Panc1 (cell line): Measurements from ENCODE around the gene LRBA. TPM values are rescaled to one million over a fixed set of nuclear protein-coding genes. Genes with fewer than 3 reads are reported as not detected.

Experiments used
- ATAC-seq: fragments of 200-7000 bp; cut with Tn5 transposase; 2 replicates; pipeline ENCODE4 v1.9.1; 2020; ENCODE audit warnings: mild to moderate bottlenecking, moderate library complexity
- BruUV-seq: library from RNA; stranded (reverse); fragments of 400-500 nt; replicated peaks from 2 replicates; lab custom pipeline; 2021; lab: Mats Ljungman, UMichigan
- CTCF ChIA-PET: fragments of 300-600 bp; sonication (Branson Sonifier 250); formaldehyde crosslinking; loops from one replicate; lab custom pipeline; 2022; ENCODE audit warnings: antibody characterized with exemption; lab: Charles Lee
- POLR2A ChIA-PET: fragments of 300-600 bp; sonication (Branson Sonifier 250); formaldehyde crosslinking; loops from one replicate; lab custom pipeline; 2022; ENCODE audit warnings: antibody characterized with exemption; lab: Charles Lee
- DNase-seq: peaks from one replicate; pipeline ENCODE4 v3.0.0-alpha.2; 2010; ENCODE audit warnings: low read depth, low spot score
- H3K27ac ChIP-seq: 2 replicates; pipeline ENCODE4 v1.5.1; 2011; ENCODE audit warnings: mild to moderate bottlenecking, low read length, inconsistent platforms
- H3K27me3 ChIP-seq: fragments of 200-500 bp; sonication (Bioruptor generic); 2 replicates; pipeline ENCODE4 v1.6.0; 2014; ENCODE audit warnings: low read length, inconsistent platforms; ENCODE audit not compliant: control insufficient read depth, insufficient read depth
- H3K36me3 ChIP-seq: fragments of 200-500 bp; sonication (Bioruptor generic); 2 replicates; pipeline ENCODE4 v1.5.1; 2014; ENCODE audit warnings: inconsistent platforms, mild to moderate bottlenecking, low read length, moderate library complexity; ENCODE audit not compliant: control insufficient read depth, insufficient read depth
- H3K4me1 ChIP-seq: 2 replicates; pipeline ENCODE4 v1.5.1; 2011; ENCODE audit warnings: inconsistent platforms, mild to moderate bottlenecking, low read length, moderate library complexity; ENCODE audit not compliant: control insufficient read depth, insufficient read depth
- H3K4me3 ChIP-seq, 2 experiments: 2 replicates each; pipeline ENCODE4 v1.5.1; 2011 to 2012; ENCODE audit warnings: low read depth in 2 of 2, low read length in 2 of 2, mild to moderate bottlenecking in 2 of 2, inconsistent platforms in 1 of 2, moderate library complexity in 1 of 2
- H3K9me3 ChIP-seq: fragments of 200-500 bp; sonication (Bioruptor generic); 2 replicates; pipeline ENCODE4 v1.5.1; 2014; ENCODE audit warnings: low read depth, mild to moderate bottlenecking, inconsistent platforms, low read length, moderate library complexity; ENCODE audit not compliant: control insufficient read depth, insufficient read depth
- POLR2AphosphoS5 ChIP-seq: IDR thresholded peaks from 2 replicates; pipeline ENCODE4 v1.6.1; 2012; ENCODE audit warnings: mild to moderate bottlenecking, low read depth, low read length, moderate library complexity
- SIN3A ChIP-seq: IDR thresholded peaks from 2 replicates; pipeline ENCODE4 v1.6.1; 2012; ENCODE audit warnings: low read depth, mild to moderate bottlenecking, low read length, moderate library complexity, borderline replicate concordance; ENCODE audit not compliant: insufficient read depth
- TCF7L2 ChIP-seq: IDR thresholded peaks from 2 replicates; pipeline ENCODE4 v1.6.1; 2011; ENCODE audit warnings: mild to moderate bottlenecking, low read depth, low read length, inconsistent platforms
- in situ Hi-C: cut with HindIII; loops from 2 replicates; pipeline ENCODE4 v1.10.0; 2016; ENCODE audit warnings: low sequenced_read_pairs, low pct_unique_long_range_greater_than_20kb
- intact Hi-C: fragments of 100-400 bp; cut with micrococcal nuclease; formaldehyde crosslinking; loops from one replicate; pipeline ENCODE4 v1.10.0; 2022; ENCODE audit not compliant: unreplicated experiment
- total RNA-seq: library from RNA; stranded (reverse); gene quantifications from one replicate; pipeline ENCODE4 v1.2.1, GENCODE V29; 2021; ENCODE audit not compliant: unreplicated experiment
- TF ChIP-seq, protein P1 (sequence below), 2 experiments: IDR thresholded peaks; 2 replicates each; pipeline ENCODE4 v1.6.1; 2011 to 2012; ENCODE audit warnings: low read depth in 2 of 2, control low read depth in 1 of 2, low read length in 1 of 2, mild to moderate bottlenecking in 1 of 2, moderate library complexity in 1 of 2; ENCODE audit not compliant: insufficient read depth in 1 of 2
- TF ChIP-seq, protein P2 (sequence below): fragments of 450-650 bp; IDR thresholded peaks from 2 replicates; pipeline ENCODE4 v1.5.1; 2017; ENCODE audit warnings: mild to moderate bottlenecking

The LRBA gene
- total RNA-seq, 1 experiment from 2014 or later, result 26.4 TPM

DNA sequence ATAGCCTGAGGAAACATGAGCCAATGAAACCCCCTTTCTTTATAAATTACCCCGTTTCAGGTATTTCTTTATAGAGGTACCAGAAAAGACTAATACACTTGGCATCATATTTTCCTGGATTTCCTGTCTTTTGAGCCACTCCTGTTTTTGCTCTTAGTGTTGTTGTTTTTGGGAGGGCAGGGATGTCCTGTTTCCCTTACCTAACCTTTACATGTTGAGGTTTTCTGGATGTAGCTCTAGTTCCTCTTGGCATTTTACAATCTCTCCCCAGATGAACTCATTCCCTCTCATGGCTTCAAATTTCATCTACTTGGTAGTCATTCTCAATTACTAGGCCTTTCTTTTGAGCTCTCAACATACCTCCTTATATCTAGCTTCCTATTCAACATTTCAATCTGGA, 537.2 kb downstream of the LRBA start:
- ChIA-PET POLR2A (no interaction called here), CTCF (no interaction called here)
- H3K36me3 ChIP-seq, result no peaks in the 10 kb centered on the region
- no peaks in the 10 kb centered on the region for H3K27me3 ChIP-seq
- BruUV-seq, result no TSS peak
- no peak for ATAC-seq
- intact Hi-C loops (no loop called here), in situ Hi-C loops (no loop called here)
- DNase-seq, result no peak
- H3K9me3 ChIP-seq, result no peaks in the 10 kb centered on the region
- TF ChIP-seq SIN3A, result no peak
- TF ChIP-seq, protein P1, sequence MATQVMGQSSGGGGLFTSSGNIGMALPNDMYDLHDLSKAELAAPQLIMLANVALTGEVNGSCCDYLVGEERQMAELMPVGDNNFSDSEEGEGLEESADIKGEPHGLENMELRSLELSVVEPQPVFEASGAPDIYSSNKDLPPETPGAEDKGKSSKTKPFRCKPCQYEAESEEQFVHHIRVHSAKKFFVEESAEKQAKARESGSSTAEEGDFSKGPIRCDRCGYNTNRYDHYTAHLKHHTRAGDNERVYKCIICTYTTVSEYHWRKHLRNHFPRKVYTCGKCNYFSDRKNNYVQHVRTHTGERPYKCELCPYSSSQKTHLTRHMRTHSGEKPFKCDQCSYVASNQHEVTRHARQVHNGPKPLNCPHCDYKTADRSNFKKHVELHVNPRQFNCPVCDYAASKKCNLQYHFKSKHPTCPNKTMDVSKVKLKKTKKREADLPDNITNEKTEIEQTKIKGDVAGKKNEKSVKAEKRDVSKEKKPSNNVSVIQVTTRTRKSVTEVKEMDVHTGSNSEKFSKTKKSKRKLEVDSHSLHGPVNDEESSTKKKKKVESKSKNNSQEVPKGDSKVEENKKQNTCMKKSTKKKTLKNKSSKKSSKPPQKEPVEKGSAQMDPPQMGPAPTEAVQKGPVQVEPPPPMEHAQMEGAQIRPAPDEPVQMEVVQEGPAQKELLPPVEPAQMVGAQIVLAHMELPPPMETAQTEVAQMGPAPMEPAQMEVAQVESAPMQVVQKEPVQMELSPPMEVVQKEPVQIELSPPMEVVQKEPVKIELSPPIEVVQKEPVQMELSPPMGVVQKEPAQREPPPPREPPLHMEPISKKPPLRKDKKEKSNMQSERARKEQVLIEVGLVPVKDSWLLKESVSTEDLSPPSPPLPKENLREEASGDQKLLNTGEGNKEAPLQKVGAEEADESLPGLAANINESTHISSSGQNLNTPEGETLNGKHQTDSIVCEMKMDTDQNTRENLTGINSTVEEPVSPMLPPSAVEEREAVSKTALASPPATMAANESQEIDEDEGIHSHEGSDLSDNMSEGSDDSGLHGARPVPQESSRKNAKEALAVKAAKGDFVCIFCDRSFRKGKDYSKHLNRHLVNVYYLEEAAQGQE (IDR thresholded peaks at IDR 0.05; ENCODE audit: insufficient read depth in 1 of 2, low read depth in 2 of 2, low read length in 1 of 2), result no peak
- no peak for TF ChIP-seq POLR2AphosphoS5
- TF ChIP-seq TCF7L2, result no peak
- TF ChIP-seq, protein P2, sequence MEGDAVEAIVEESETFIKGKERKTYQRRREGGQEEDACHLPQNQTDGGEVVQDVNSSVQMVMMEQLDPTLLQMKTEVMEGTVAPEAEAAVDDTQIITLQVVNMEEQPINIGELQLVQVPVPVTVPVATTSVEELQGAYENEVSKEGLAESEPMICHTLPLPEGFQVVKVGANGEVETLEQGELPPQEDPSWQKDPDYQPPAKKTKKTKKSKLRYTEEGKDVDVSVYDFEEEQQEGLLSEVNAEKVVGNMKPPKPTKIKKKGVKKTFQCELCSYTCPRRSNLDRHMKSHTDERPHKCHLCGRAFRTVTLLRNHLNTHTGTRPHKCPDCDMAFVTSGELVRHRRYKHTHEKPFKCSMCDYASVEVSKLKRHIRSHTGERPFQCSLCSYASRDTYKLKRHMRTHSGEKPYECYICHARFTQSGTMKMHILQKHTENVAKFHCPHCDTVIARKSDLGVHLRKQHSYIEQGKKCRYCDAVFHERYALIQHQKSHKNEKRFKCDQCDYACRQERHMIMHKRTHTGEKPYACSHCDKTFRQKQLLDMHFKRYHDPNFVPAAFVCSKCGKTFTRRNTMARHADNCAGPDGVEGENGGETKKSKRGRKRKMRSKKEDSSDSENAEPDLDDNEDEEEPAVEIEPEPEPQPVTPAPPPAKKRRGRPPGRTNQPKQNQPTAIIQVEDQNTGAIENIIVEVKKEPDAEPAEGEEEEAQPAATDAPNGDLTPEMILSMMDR, result no peak
- no peak overlapping the region for H3K4me3 ChIP-seq
- no peak overlapping the region for H3K27ac ChIP-seq
- H3K4me1 ChIP-seq, result no peaks in the 10 kb centered on the region

DNA sequence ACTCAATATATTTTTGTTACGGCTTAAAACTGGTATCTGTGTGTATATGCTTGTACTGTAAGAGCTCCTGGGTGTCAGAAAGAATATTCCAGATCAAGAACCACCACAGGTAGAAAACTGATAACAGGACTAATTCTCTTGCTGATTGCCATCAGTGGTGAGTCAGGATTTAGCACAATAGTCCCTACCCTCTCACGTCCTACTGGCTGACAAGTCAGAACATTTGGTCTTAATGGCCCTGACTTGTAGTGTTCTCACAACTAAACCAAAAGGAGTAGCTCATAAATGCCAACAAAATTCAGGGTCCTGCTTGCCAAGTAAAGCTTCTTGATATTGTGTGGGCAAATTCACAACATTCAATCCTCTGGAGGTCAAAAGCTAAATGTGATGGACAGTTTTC, 538.3 kb downstream of the LRBA start:
- H3K27ac ChIP-seq, result no peak overlapping the region
- ChIA-PET POLR2A (no interaction called here), CTCF (no interaction called here)
- DNase-seq (no peak), ATAC-seq (no peak)
- H3K9me3 ChIP-seq, result no peaks in the 10 kb centered on the region
- intact Hi-C loops, result no loop called here
- in situ Hi-C loops, result no loop called here
- H3K4me3 ChIP-seq, result no peak overlapping the region
- H3K4me1 ChIP-seq, result no peaks in the 10 kb centered on the region
- H3K36me3 ChIP-seq, result no peaks in the 10 kb centered on the region
- no TSS peak for BruUV-seq
- TF ChIP-seq POLR2AphosphoS5 (no peak), TCF7L2 (no peak), SIN3A (no peak)
- TF ChIP-seq, protein P1 (IDR thresholded peaks at IDR 0.05; ENCODE audit: insufficient read depth in 1 of 2, low read depth in 2 of 2, low read length in 1 of 2), result no peak
- TF ChIP-seq, protein P2, result no peak
- no peaks in the 10 kb centered on the region for H3K27me3 ChIP-seq
